Activated CD4-positive, alpha-beta memory T cell treated with anti-CD3 and anti-CD28 coated beads, Interleukin-2, amount 10 ng/mL, durations not matched to agents 7 days and 5 days (primary cell): Measurements from ENCODE around the gene DTHD1. TPM values are rescaled to one million over a fixed set of nuclear protein-coding genes. Genes with fewer than 3 reads are reported as not detected.

Source experiments
- CTCF ChIA-PET: fragments of 350-600 bp; sonication (Branson Sonifier 250); formaldehyde crosslinking; loops from one replicate; lab custom pipeline; 2021; ENCODE audit warnings: antibody characterized with exemption, inconsistent platforms; lab: Charles Lee
- POLR2A ChIA-PET: fragments of 350-600 bp; sonication (Branson Sonifier 250); formaldehyde crosslinking; loops from one replicate; lab custom pipeline; 2021; ENCODE audit warnings: antibody characterized with exemption; lab: Charles Lee
- DNase-seq: peaks from one replicate; pipeline ENCODE4 v3.0.0-alpha.2; 2020
- H3K27ac Mint-ChIP-seq: one replicate; pipeline ENCODE4 v1.8.0; 2021; ENCODE audit warnings: mild to moderate bottlenecking, mixed read lengths
- H3K27me3 Mint-ChIP-seq: one replicate; pipeline ENCODE4 v1.8.0; 2021; ENCODE audit warnings: mixed read lengths
- H3K36me3 Mint-ChIP-seq: one replicate; pipeline ENCODE4 v1.8.0; 2021; ENCODE audit warnings: low read depth, mixed read lengths
- H3K4me1 Mint-ChIP-seq: one replicate; pipeline ENCODE4 v1.8.0; 2021; ENCODE audit warnings: mixed read lengths
- H3K4me3 Mint-ChIP-seq: one replicate; pipeline ENCODE4 v1.8.0; 2021; ENCODE audit warnings: mild to moderate bottlenecking, mixed read lengths
- H3K9me3 Mint-ChIP-seq: one replicate; pipeline ENCODE4 v1.8.0; 2021; ENCODE audit warnings: mixed read lengths
- total RNA-seq, 2 experiments: library from RNA; stranded (reverse); gene quantifications; one replicate each; pipeline ENCODE4 v1.2.3, GENCODE V29; 2021

Gene DTHD1
- total RNA-seq, result 1 to 10 TPM; 1.3 to 1.5 TPM

- H3K27ac Mint-ChIP-seq, result no peak within 1 kb of the TSS
Measured at GRCh38 chr4:36281384-36282106, at the start of gene DTHD1. Gene DTHD1, plus strand, starts transcription at chr4:36281616. Its CDS starts 143 bp downstream, at chr4:36281759.

GRCh38 chr4:36233567-36234266 lies 47.7 kb upstream of the DTHD1 start:
- no peak for DNase-seq
- Mint-ChIP-seq H3K4me1 (peaks cover 49% of the 10 kb centered on the region), H3K9me3 (peaks cover 37% of the 10 kb centered on the region), H3K27ac (no peak overlapping the region), H3K36me3 (peaks cover 69% of the 10 kb centered on the region), H3K4me3 (no peak overlapping the region), H3K27me3 (no peaks in the 10 kb centered on the region)
- ChIA-PET CTCF (interaction anchor here (0.8 kb wide), 1 partner anchor 9 kb away, joined by 5 read pairs; no protein-coding TSS in a partner anchor), POLR2A (interaction anchor here (1.0 kb wide), 1 partner anchor 11 kb away, joined by 3 read pairs; no protein-coding TSS in a partner anchor)

More at GRCh38 chr4:36281384-36282106, at the start of gene DTHD1:
- ChIA-PET CTCF (interaction anchor here (0.8 to 1.9 kb wide), 3 partner anchors 37 to 118 kb away, joined by 3 to 6 read pairs (median 3); partner anchors contain the start of gene ARAP2), POLR2A (interaction anchor here (0.7 to 3.6 kb wide), 5 partner anchors 16 to 39 kb away, joined by 3 to 43 read pairs (median 3); partner anchors contain the start of gene ARAP2)
- Mint-ChIP-seq H3K9me3 (peaks cover 3% of the 10 kb centered on the region), H3K4me3 (peak within 1 kb of the TSS; percentile 11), H3K36me3 (peaks cover 31% of the 10 kb centered on the region), H3K4me1 (peaks cover 87% of the 10 kb centered on the region), H3K27me3 (peaks cover 2% of the 10 kb centered on the region)
- DNase-seq, result peak; percentile 31

- no peak for DNase-seq
- no peaks in the 10 kb centered on the region for H3K27me3 Mint-ChIP-seq
- no peak overlapping the region for H3K4me3 Mint-ChIP-seq
- H3K36me3 Mint-ChIP-seq, result peaks cover 84% of the 10 kb centered on the region
- ChIA-PET CTCF (interaction anchor here (1.1 kb wide), 1 partner anchor 10 kb away, joined by 3 read pairs; the partner anchor contains the start of gene ARAP2), POLR2A (interaction anchor here (1.1 kb wide), 1 partner anchor 22 kb away, joined by 3 read pairs; no protein-coding TSS in a partner anchor)
- H3K9me3 Mint-ChIP-seq, result peaks cover 44% of the 10 kb centered on the region
- peaks cover 61% of the 10 kb centered on the region for H3K4me1 Mint-ChIP-seq
- no peak overlapping the region for H3K27ac Mint-ChIP-seq
Measured at GRCh38 chr4:36235306-36235705, 46.1 kb upstream of the DTHD1 start.

- Mint-ChIP-seq H3K27ac (no peak overlapping the region), H3K36me3 (peaks cover 86% of the 10 kb centered on the region), H3K4me1 (peaks cover 65% of the 10 kb centered on the region), H3K4me3 (no peak overlapping the region), H3K9me3 (peaks cover 44% of the 10 kb centered on the region), H3K27me3 (no peaks in the 10 kb centered on the region)
- no peak for DNase-seq
- POLR2A ChIA-PET, result interaction anchor here (1.1 kb wide), 1 partner anchor 23 kb away, joined by 3 read pairs; no protein-coding TSS in a partner anchor
- CTCF ChIA-PET, result no interaction called here
Measured at GRCh38 chr4:36236159-36236558, 45.3 kb upstream of the DTHD1 start.

DNA sequence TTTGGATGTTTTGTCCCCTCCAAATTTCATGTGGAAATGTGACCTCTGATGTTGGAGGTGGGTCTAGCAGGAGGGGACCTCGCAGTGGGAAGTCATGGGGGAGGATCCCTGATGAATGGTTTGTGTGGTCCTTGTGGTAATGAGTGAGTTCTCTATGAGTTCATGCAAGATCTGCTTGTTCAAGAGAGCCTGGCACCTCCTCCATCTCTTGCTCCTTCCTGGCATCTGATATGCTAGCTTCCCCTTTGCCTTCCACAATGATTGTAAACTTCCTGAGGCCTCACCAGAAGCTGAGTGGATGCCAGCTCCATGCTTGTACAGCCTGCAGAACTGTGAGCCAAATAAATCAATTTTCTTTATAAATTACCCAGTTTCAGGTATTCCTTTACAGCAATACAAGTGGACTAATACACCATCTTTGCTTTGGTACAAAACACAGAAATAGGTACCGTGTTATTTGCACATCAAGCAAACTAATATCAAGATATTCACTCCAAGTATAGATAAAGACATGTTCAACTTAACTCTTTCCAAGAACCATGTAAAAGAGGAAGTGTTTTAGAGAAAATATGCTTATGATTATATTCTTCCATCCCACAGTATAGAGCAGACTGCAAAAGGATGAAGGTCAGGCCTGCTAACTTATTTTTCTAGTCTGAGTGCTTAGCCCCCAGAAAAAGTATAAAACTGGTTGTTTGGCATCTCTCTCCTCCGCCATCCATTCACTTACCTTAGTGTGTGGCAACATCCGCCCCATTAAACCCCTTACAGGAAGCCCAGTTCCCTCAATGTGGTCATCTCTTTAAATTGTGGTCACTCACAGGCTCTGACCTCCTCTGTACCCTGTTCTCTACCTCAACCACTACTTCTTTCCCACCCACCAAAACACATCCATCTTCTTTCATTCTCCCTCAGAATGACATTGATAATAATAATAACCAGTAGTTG lies 43.8 kb upstream of the DTHD1 start:
- Mint-ChIP-seq H3K4me3 (no peak overlapping the region), H3K36me3 (peaks cover 86% of the 10 kb centered on the region), H3K27ac (no peak overlapping the region), H3K9me3 (peaks cover 39% of the 10 kb centered on the region), H3K4me1 (peaks cover 67% of the 10 kb centered on the region), H3K27me3 (no peaks in the 10 kb centered on the region)
- ChIA-PET CTCF (interaction anchor here (0.8 kb wide), 1 partner anchor 162 kb away, joined by 3 read pairs; no protein-coding TSS in a partner anchor), POLR2A (no interaction called here)
- no peak for DNase-seq

- CTCF ChIA-PET, result interaction anchor here (1.5 to 2.3 kb wide), 2 partner anchors 83 to 158 kb away, joined by 4 to 12 read pairs; no protein-coding TSS in a partner anchor
Measured at GRCh38 chr4:36241771-36242170, 39.6 kb upstream of the DTHD1 start.

DNA sequence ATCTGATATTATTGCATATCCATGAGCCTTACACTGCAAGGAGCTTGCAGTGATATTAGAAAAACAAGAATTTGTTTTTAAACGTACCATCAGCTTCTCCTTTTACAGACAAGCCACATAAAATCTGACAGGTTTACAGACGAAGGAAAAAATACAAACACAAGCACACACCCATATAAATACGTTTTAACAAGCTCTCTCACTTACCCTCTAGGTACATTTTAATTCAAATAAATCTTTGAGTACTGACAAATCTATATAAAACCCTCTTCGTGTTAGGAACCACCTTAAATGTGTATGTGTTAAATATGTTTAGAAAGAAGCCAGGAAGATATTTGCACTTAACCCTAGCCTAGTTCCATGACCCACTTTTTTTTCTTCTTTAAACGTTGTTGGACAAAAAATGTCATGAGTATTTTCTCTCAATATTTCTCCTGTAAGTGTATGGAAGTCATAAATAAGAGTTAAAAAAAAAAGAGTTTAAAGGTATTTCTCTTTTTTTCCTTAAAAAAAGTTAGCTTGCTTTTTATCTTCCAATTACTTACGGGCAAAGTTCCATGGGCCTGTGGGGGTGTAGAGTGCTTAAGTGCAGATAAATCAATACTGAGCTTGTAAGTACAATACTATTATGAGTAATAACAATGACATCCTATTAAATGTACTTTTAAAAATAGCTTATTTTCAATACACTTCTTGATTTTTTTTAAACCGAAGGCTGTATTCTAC lies 38.6 kb upstream of the DTHD1 start:
- POLR2A ChIA-PET, result interaction anchor here (0.9 to 4.5 kb wide), 22 partner anchors 10 to 156 kb away, joined by 3 to 117 read pairs (median 12); partner anchors contain the start of gene DTHD1
- Mint-ChIP-seq H3K4me1 (peaks cover 49% of the 10 kb centered on the region), H3K27me3 (peaks cover 5% of the 10 kb centered on the region), H3K27ac (peak overlapping the region; percentile 92), H3K36me3 (peaks cover 49% of the 10 kb centered on the region), H3K4me3 (peak overlapping the region; percentile 95), H3K9me3 (peaks cover 11% of the 10 kb centered on the region)
- DNase-seq, result no peak
- CTCF ChIA-PET, result interaction anchor here (0.8 to 3.4 kb wide), 14 partner anchors 9 to 157 kb away, joined by 3 to 37 read pairs (median 4); no protein-coding TSS in a partner anchor

More at GRCh38 chr4:36241771-36242170, 39.6 kb upstream of the DTHD1 start:
- Mint-ChIP-seq H3K4me1 (peaks cover 57% of the 10 kb centered on the region), H3K36me3 (peaks cover 58% of the 10 kb centered on the region), H3K27me3 (peaks cover under 1% of the 10 kb centered on the region), H3K27ac (peak overlapping the region; percentile 92), H3K4me3 (peak overlapping the region; percentile 95), H3K9me3 (peaks cover 15% of the 10 kb centered on the region)
- no peak for DNase-seq
- POLR2A ChIA-PET, result interaction anchor here (1.0 to 4.5 kb wide), 10 partner anchors 9 to 144 kb away, joined by 3 to 117 read pairs (median 14); partner anchors contain the start of gene DTHD1

- H3K4me3 Mint-ChIP-seq, result peak overlapping the region; percentile 95
- peaks cover 41% of the 10 kb centered on the region for H3K36me3 Mint-ChIP-seq
- H3K9me3 Mint-ChIP-seq, result peaks cover 7% of the 10 kb centered on the region
- peaks cover 41% of the 10 kb centered on the region for H3K4me1 Mint-ChIP-seq
- ChIA-PET CTCF (interaction anchor here (0.8 to 3.4 kb wide), 19 partner anchors 10 to 156 kb away, joined by 3 to 37 read pairs (median 4); no protein-coding TSS in a partner anchor), POLR2A (interaction anchor here (0.9 to 4.5 kb wide), 33 partner anchors 11 to 156 kb away, joined by 3 to 117 read pairs (median 6); partner anchors contain the start of gene DTHD1)
- peak; percentile 50 for DNase-seq
- peaks cover 5% of the 10 kb centered on the region for H3K27me3 Mint-ChIP-seq
- H3K27ac Mint-ChIP-seq, result peak overlapping the region; percentile 92
Measured at GRCh38 chr4:36243355-36244256, 37.8 kb upstream of the DTHD1 start.

GRCh38 chr4:36244257-36245082 lies 36.9 kb upstream of the DTHD1 start, which contains the start of gene ARAP2:
Gene ARAP2, minus strand, starts transcription at chr4:36244514. Its CDS starts 15,028 bp downstream, at chr4:36229486.
- H3K27me3 Mint-ChIP-seq, result peaks cover 5% of the 10 kb centered on the region

More at GRCh38 chr4:36244257-36245082, 36.9 kb upstream of the DTHD1 start, which contains the start of gene ARAP2:
- Mint-ChIP-seq H3K36me3 (peaks cover 33% of the 10 kb centered on the region), H3K4me3 (peak within 1 kb of the TSS; percentile 95), H3K4me1 (peaks cover 40% of the 10 kb centered on the region), H3K27ac (peak within 1 kb of the TSS; percentile 92), H3K9me3 (peaks cover 3% of the 10 kb centered on the region)
- ChIA-PET CTCF (interaction anchor here (0.7 to 3.4 kb wide), 16 partner anchors 9 to 155 kb away, joined by 3 to 37 read pairs (median 4); no protein-coding TSS in a partner anchor), POLR2A (interaction anchor here (0.7 to 4.5 kb wide), 30 partner anchors 10 to 155 kb away, joined by 3 to 117 read pairs (median 10); partner anchors contain the start of gene DTHD1)
- DNase-seq, result peak; percentile 78
